HepG2 (cell line): ENCODE measurements around the gene SFXN2. TPM values are rescaled to one million over a fixed set of nuclear protein-coding genes. Genes with fewer than 3 reads are reported as not detected.

Source experiments
- DR1 ChIP-seq: sonication (generic); formaldehyde crosslinking; IDR thresholded peaks from 2 replicates; pipeline ENCODE4 v1.8.0; 2021; ENCODE audit warnings: mild to moderate bottlenecking, missing genetic modification reagents, inconsistent platforms
- ELF3 ChIP-seq: IDR thresholded peaks from 2 replicates; pipeline ENCODE4 v1.6.1; 2016; ENCODE audit warnings: missing genetic modification reagents, missing compliant biosample characterization
- HNRNPUL1 ChIP-seq: fragments of 200-400 bp; formaldehyde crosslinking; IDR thresholded peaks from 2 replicates; pipeline ENCODE4 v1.6.1; 2017; ENCODE audit warnings: low read depth, mild to moderate bottlenecking, low read length, moderate library complexity
- HOXA7 ChIP-seq: sonication (generic); formaldehyde crosslinking; IDR thresholded peaks from 2 replicates; pipeline ENCODE4 v1.8.1; 2022; ENCODE audit warnings: mild to moderate bottlenecking, missing genetic modification reagents, moderate library complexity
- NFE2 ChIP-seq: sonication (generic); formaldehyde crosslinking; IDR thresholded peaks from 2 replicates; pipeline ENCODE4 v1.4.0; 2020; ENCODE audit warnings: missing genetic modification reagents
- ONECUT2 ChIP-seq: sonication (generic); formaldehyde crosslinking; IDR thresholded peaks from 2 replicates; pipeline ENCODE4 v1.4.0; 2020; ENCODE audit warnings: missing genetic modification reagents
- SALL1 ChIP-seq: sonication (generic); formaldehyde crosslinking; IDR thresholded peaks from 2 replicates; pipeline ENCODE4 v1.8.0; 2022; ENCODE audit warnings: mild to moderate bottlenecking, missing genetic modification reagents
- SKI ChIP-seq: fragments of 450-650 bp; IDR thresholded peaks from one replicate; pipeline ENCODE4 v1.6.1; 2018; ENCODE audit warnings: mild to moderate bottlenecking; ENCODE audit not compliant: partially characterized antibody
- SNAI1 ChIP-seq: sonication (generic); formaldehyde crosslinking; IDR thresholded peaks from 2 replicates; pipeline ENCODE4 v1.5.0; 2020; ENCODE audit warnings: mild to moderate bottlenecking, missing genetic modification reagents, borderline replicate concordance
- ZNF136 ChIP-seq: sonication (generic); formaldehyde crosslinking; IDR thresholded peaks from 2 replicates; pipeline ENCODE4 v1.8.1; 2022; ENCODE audit warnings: low read depth, mild to moderate bottlenecking, moderate library complexity, missing genetic modification reagents
- ZNF30 ChIP-seq: sonication (generic); formaldehyde crosslinking; IDR thresholded peaks from 2 replicates; pipeline ENCODE4 v1.5.0; 2020; ENCODE audit warnings: mild to moderate bottlenecking, missing genetic modification reagents
- ZNF670 ChIP-seq: sonication (generic); formaldehyde crosslinking; IDR thresholded peaks from 2 replicates; pipeline ENCODE4 v1.8.0; 2022; ENCODE audit warnings: mild to moderate bottlenecking, missing genetic modification reagents, borderline replicate concordance
- polyA plus RNA-seq, 8 experiments: library from polyadenylated mRNA; depleted of rRNA in 3 of 8; stranded (reverse) in 7 of 8; unstranded in 1 of 8; fragments of >200 nt; fragmentation: Illumina TruSeq in 4 of 8; extraction: Trizol in 4 of 8; gene quantifications; 2 replicates each; pipeline versions ENCODE4 v1.2.1 to v1.2.3, GENCODE V29; 2011 to 2016; ENCODE audit warnings: low read depth in 4 of 8, missing spikeins in 1 of 8, mixed read lengths in 1 of 8; ENCODE audit not compliant: insufficient read depth in 1 of 8
- total RNA-seq, 5 experiments: library from RNA; depleted of rRNA; stranded (reverse); fragments of >200 nt; fragmentation: Illumina TruSeq; extraction: Trizol; gene quantifications; 2 replicates each; pipeline ENCODE4 v1.2.3, GENCODE V29; 2016; ENCODE audit warnings: low read depth in 1 of 5
- TF ChIP-seq, protein P1 (sequence below): sonication (generic); formaldehyde crosslinking; IDR thresholded peaks from 2 replicates; pipeline ENCODE4 v1.5.1; 2020; ENCODE audit warnings: missing genetic modification reagents, mild to moderate bottlenecking, borderline replicate concordance
- TF ChIP-seq, protein P2 (sequence below): IDR thresholded peaks from 2 replicates; pipeline ENCODE4 v1.6.1; 2018; ENCODE audit warnings: missing genetic modification reagents
- TF ChIP-seq, protein P3 (sequence below): sonication (generic); formaldehyde crosslinking; IDR thresholded peaks from 2 replicates; pipeline ENCODE4 v1.4.0; 2020; ENCODE audit warnings: missing genetic modification reagents, borderline replicate concordance
- TF ChIP-seq, protein P4 (sequence below): IDR thresholded peaks from 2 replicates; pipeline ENCODE4 v1.6.1; 2012; ENCODE audit warnings: low read depth, low read length, improper control_type of control experiment
- TF ChIP-seq, protein P5 (sequence below): sonication (generic); formaldehyde crosslinking; IDR thresholded peaks from 2 replicates; pipeline ENCODE4 v1.8.0; 2022; ENCODE audit warnings: missing genetic modification reagents, mild to moderate bottlenecking, borderline replicate concordance
- TF ChIP-seq, protein P6 (sequence below): sonication (generic); formaldehyde crosslinking; IDR thresholded peaks from 2 replicates; pipeline ENCODE4 v1.5.1; 2020; ENCODE audit warnings: mild to moderate bottlenecking, missing genetic modification reagents, moderate library complexity

The SFXN2 gene
- total and polyA plus RNA-seq, 2 of the 13 experiments (the other 11 are each of a cell fraction or from before 2014, with no cell fraction given): 12.8 to 21.1 TPM

DNA sequence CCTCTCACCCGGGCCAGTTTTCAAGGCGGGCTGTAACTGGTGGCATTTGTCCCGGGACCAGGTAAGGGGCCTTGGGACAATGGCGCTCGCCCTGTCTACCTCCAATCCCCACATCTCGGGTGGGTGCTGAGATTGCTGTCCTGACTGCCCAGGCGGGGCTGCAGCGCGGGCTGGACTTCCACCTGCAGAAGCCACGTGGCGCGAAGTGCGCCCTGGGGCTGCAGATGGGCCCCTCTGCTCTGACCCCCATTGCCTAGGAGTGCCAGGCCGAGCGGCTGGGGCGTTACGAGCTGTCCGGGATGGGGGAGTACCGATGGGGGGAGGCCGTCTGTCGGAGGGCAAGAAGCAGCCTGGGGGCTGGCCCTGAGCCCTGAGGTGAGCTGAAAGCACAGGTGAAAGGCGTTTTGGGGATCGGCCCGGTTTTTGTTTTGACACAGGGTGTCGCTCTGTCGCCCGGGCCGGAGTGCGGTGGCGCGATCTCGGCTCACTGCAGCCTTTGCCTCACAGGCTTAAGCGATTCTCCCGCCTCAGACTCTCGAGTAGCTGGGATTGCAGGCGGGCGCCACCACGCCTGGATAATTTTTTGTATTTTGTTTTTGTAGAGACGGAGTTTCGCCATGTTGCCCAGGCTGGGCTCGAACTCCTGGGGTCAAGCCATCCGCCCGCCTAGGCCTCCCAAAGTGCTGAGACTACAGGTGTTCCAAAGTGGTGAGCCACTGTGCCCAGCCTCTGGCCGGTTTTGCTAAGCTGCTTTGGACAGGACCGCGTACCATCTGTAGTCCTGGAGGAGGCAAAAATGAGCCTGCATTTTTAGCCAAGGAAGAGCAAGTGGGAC lies at the start of gene SFXN2 (continued):
- TF ChIP-seq ZNF136 (CRISPR knock-in tag) (0 out of 2 replicates have a peak, but pooled peaks have one; percentile 59), SALL1 (CRISPR knock-in tag) (peak; percentile 45), ZNF30 (CRISPR knock-in tag) (no peak), HNRNPUL1 (no peak), ONECUT2 (CRISPR knock-in tag) (no peak), ELF3 (CRISPR knock-in tag) (no peak), SNAI1 (CRISPR knock-in tag) (peak; percentile 75; the same call in 1 of the 2 replicates), ZNF670 (no peak), HOXA7 (CRISPR knock-in tag) (no peak), DR1 (CRISPR knock-in tag) (no peak), NFE2 (no peak), SKI (no peak)
- TF ChIP-seq, protein P1, sequence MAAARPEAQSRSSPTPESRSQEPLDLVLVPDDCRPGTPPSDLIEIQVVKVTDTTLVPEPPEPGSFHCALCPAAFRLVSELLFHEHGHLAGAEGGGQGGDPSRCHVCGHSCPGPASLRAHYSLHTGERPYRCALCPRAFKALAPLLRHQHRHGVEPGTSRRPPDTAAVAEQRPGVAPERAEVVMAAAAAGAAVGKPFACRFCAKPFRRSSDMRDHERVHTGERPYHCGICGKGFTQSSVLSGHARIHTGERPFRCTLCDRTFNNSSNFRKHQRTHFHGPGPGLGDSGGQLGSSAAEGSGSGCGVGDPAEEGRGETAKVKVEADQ (CRISPR knock-in tag): peak; percentile 40; the same call in 1 of the 2 replicates
- TF ChIP-seq, protein P2, sequence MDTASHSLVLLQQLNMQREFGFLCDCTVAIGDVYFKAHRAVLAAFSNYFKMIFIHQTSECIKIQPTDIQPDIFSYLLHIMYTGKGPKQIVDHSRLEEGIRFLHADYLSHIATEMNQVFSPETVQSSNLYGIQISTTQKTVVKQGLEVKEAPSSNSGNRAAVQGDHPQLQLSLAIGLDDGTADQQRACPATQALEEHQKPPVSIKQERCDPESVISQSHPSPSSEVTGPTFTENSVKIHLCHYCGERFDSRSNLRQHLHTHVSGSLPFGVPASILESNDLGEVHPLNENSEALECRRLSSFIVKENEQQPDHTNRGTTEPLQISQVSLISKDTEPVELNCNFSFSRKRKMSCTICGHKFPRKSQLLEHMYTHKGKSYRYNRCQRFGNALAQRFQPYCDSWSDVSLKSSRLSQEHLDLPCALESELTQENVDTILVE (CRISPR knock-in tag): no peak
- TF ChIP-seq, protein P3, sequence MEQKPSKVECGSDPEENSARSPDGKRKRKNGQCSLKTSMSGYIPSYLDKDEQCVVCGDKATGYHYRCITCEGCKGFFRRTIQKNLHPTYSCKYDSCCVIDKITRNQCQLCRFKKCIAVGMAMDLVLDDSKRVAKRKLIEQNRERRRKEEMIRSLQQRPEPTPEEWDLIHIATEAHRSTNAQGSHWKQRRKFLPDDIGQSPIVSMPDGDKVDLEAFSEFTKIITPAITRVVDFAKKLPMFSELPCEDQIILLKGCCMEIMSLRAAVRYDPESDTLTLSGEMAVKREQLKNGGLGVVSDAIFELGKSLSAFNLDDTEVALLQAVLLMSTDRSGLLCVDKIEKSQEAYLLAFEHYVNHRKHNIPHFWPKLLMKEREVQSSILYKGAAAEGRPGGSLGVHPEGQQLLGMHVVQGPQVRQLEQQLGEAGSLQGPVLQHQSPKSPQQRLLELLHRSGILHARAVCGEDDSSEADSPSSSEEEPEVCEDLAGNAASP (CRISPR knock-in tag): no peak
- TF ChIP-seq, protein P4, sequence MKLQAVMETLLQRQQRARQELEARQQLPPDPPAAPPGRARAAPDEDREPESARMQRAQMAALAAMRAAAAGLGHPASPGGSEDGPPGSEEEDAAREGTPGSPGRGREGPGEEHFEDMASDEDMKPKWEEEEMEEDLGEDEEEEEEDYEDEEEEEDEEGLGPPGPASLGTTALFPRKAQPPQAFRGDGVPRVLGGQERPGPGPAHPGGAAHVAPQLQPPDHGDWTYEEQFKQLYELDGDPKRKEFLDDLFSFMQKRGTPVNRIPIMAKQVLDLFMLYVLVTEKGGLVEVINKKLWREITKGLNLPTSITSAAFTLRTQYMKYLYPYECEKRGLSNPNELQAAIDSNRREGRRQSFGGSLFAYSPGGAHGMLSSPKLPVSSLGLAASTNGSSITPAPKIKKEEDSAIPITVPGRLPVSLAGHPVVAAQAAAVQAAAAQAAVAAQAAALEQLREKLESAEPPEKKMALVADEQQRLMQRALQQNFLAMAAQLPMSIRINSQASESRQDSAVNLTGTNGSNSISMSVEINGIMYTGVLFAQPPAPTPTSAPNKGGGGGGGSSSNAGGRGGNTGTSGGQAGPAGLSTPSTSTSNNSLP: no peak
- TF ChIP-seq, protein P5, sequence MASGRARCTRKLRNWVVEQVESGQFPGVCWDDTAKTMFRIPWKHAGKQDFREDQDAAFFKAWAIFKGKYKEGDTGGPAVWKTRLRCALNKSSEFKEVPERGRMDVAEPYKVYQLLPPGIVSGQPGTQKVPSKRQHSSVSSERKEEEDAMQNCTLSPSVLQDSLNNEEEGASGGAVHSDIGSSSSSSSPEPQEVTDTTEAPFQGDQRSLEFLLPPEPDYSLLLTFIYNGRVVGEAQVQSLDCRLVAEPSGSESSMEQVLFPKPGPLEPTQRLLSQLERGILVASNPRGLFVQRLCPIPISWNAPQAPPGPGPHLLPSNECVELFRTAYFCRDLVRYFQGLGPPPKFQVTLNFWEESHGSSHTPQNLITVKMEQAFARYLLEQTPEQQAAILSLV (CRISPR knock-in tag): peak; percentile 30; the same call in 1 of the 2 replicates
- TF ChIP-seq, protein P6, sequence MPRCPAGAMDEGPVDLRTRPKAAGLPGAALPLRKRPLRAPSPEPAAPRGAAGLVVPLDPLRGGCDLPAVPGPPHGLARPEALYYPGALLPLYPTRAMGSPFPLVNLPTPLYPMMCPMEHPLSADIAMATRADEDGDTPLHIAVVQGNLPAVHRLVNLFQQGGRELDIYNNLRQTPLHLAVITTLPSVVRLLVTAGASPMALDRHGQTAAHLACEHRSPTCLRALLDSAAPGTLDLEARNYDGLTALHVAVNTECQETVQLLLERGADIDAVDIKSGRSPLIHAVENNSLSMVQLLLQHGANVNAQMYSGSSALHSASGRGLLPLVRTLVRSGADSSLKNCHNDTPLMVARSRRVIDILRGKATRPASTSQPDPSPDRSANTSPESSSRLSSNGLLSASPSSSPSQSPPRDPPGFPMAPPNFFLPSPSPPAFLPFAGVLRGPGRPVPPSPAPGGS (CRISPR knock-in tag): no peak
